A549 (cell line): ENCODE measurements around the gene REEP6. TPM values are rescaled to one million over a fixed set of nuclear protein-coding genes. Genes with fewer than 3 reads are reported as not detected.

Source experiments
- ATAC-seq, 2 experiments: fragments of 200-7000 bp in 1 of 2; fragments of >200 bp in 1 of 2; cut with Nextera tagmentation in 1 of 2; cut with Tn5 transposase in 1 of 2; 3 replicates each; pipeline versions ENCODE4 v1.8.0 to v1.9.1; 2018 to 2020; ENCODE audit warnings: mild to moderate bottlenecking in 1 of 2, moderate library complexity in 1 of 2
- CTCF ChIA-PET: fragments of 300-600 bp; sonication (Branson Sonifier 250); formaldehyde crosslinking; extraction: SDS; loops from one replicate; lab custom pipeline; 2021; ENCODE audit warnings: antibody characterized with exemption, inconsistent platforms; lab: Yijun Ruan, JAX
- POLR2A ChIA-PET: fragments of 350-600 bp; formaldehyde crosslinking; extraction: SDS; loops from one replicate; lab custom pipeline; 2021; ENCODE audit warnings: antibody characterized with exemption, inconsistent platforms; lab: Yijun Ruan, JAX
- DNase-seq, 2 experiments: peaks; one replicate each; pipeline versions ENCODE4 v3.0.0 to v3.0.0-alpha.2; 2011 to 2016; ENCODE audit warnings: low read depth in 1 of 2, low spot score in 1 of 2
- FAIRE-seq: peaks from 2 replicates; lab custom pipeline; 2011; peaks lifted over from hg19 to GRCh38; lab: Jason Lieb, UNC
- H3K27ac ChIP-seq, 2 experiments: fragments of >200 bp; sonication (Bioruptor Twin); formaldehyde crosslinking; 3 replicates each; pipeline ENCODE4 v1.5.1; 2016 to 2017
- H3K4me1 ChIP-seq: fragments of >200 bp; sonication (Bioruptor Twin); formaldehyde crosslinking; 3 replicates; pipeline ENCODE4 v1.6.1; 2016
- H3K4me2 ChIP-seq: fragments of >200 bp; sonication (Bioruptor Twin); formaldehyde crosslinking; 3 replicates; pipeline ENCODE4 v1.6.1; 2016
- H3K4me3 ChIP-seq: fragments of >200 bp; sonication (Bioruptor Twin); formaldehyde crosslinking; 3 replicates; pipeline ENCODE4 v1.5.1; 2016
- H3K9me3 ChIP-seq: fragments of >200 bp; sonication (Bioruptor Twin); formaldehyde crosslinking; 3 replicates; pipeline ENCODE4 v1.6.1; 2016
- CBX8 ChIP-seq: fragments of 200-600 bp; sonication (generic); IDR thresholded peaks from 2 replicates; pipeline ENCODE4 v1.6.1; 2016
- CHD2 ChIP-seq: fragments of 150-350 bp; IDR thresholded peaks from 2 replicates; pipeline ENCODE4 v1.6.1; 2014; ENCODE audit warnings: low read length; ENCODE audit not compliant: partially characterized antibody
- CHD4 ChIP-seq: fragments of 200-600 bp; sonication (generic); IDR thresholded peaks from 2 replicates; pipeline ENCODE4 v1.6.1; 2016; ENCODE audit warnings: antibody characterized with exemption, mild to moderate bottlenecking, borderline replicate concordance
- ESRRA ChIP-seq: fragments of 150-350 bp; IDR thresholded peaks from 2 replicates; pipeline ENCODE4 v1.6.1; 2014; ENCODE audit warnings: mild to moderate bottlenecking, low read length, borderline replicate concordance
- FOSB ChIP-seq: fragments of 250-450 bp; sonication (Bioruptor Pico); IDR thresholded peaks from 2 replicates; pipeline ENCODE4 v1.5.0; 2020; ENCODE audit warnings: mild to moderate bottlenecking, moderate library complexity
- FOSL2 ChIP-seq, 2 experiments: fragments of 450-650 bp in 1 of 2; fragments of >200 bp in 1 of 2; sonication (Bioruptor Twin) in 1 of 2; formaldehyde crosslinking; IDR thresholded peaks; 2 replicates each; pipeline versions ENCODE4 v1.5.0 to v1.6.1; 2016 to 2020; ENCODE audit warnings: mild to moderate bottlenecking in 1 of 2, moderate library complexity in 1 of 2
- GATA3 ChIP-seq: IDR thresholded peaks from 2 replicates; pipeline ENCODE4 v1.6.1; 2012; ENCODE audit warnings: borderline replicate concordance
- HOXB13 ChIP-seq: fragments of 250-450 bp; sonication (Bioruptor Pico); IDR thresholded peaks from 2 replicates; pipeline ENCODE4 v1.5.0; 2020; ENCODE audit warnings: low read depth, mild to moderate bottlenecking, moderate library complexity
- JUN ChIP-seq, 2 experiments: fragments of >200 bp; sonication (Bioruptor Twin); formaldehyde crosslinking; IDR thresholded peaks; 2 replicates in 1 of 2; 3 replicates in 1 of 2; pipeline ENCODE4 v1.6.1; 2016 to 2017
- JUNB ChIP-seq: fragments of >200 bp; sonication (Bioruptor Twin); formaldehyde crosslinking; IDR thresholded peaks from 2 replicates; pipeline ENCODE4 v1.6.1; 2016
- KDM1A ChIP-seq: fragments of 200-600 bp; sonication (generic); IDR thresholded peaks from 2 replicates; pipeline ENCODE4 v1.6.1; 2016; ENCODE audit warnings: low read depth, mild to moderate bottlenecking
- KDM5A ChIP-seq: fragments of 200-600 bp; sonication (generic); IDR thresholded peaks from 2 replicates; pipeline ENCODE4 v1.6.1; 2016; ENCODE audit warnings: antibody characterized with exemption, mild to moderate bottlenecking
- MAFK ChIP-seq: fragments of 450-650 bp; IDR thresholded peaks from 2 replicates; pipeline ENCODE4 v1.6.1; 2014; ENCODE audit not compliant: partially characterized antibody
- MYC ChIP-seq: IDR thresholded peaks from 2 replicates; pipeline ENCODE4 v1.6.1; 2012; ENCODE audit warnings: mild to moderate bottlenecking, inconsistent platforms, low read length, improper control_type of control experiment, borderline replicate concordance
- NR3C1 ChIP-seq: fragments of >200 bp; sonication (Bioruptor Twin); formaldehyde crosslinking; IDR thresholded peaks from 3 replicates; pipeline ENCODE4 v1.6.1; 2017
- PHF8 ChIP-seq: fragments of 200-600 bp; sonication (generic); IDR thresholded peaks from 2 replicates; pipeline ENCODE4 v1.6.1; 2016; ENCODE audit warnings: low read depth, mild to moderate bottlenecking, antibody characterized with exemption, moderate library complexity, borderline replicate concordance
- RAD21 ChIP-seq, 2 experiments: fragments of >200 bp in 1 of 2; sonication (Bioruptor Twin) in 1 of 2; formaldehyde crosslinking in 1 of 2; IDR thresholded peaks in 1 of 2; conservative IDR thresholded peaks in 1 of 2; 2 replicates in 1 of 2; 3 replicates in 1 of 2; pipeline ENCODE4 v1.6.1; 2012 to 2018; ENCODE audit warnings: inconsistent platforms in 1 of 2
- RNF2 ChIP-seq: fragments of 200-600 bp; sonication (generic); IDR thresholded peaks from 2 replicates; pipeline ENCODE4 v1.6.1; 2016; ENCODE audit warnings: low read depth, mild to moderate bottlenecking, antibody characterized with exemption, moderate library complexity, borderline replicate concordance
- ZSCAN20 ChIP-seq: fragments of 250-450 bp; sonication (Bioruptor Pico); IDR thresholded peaks from 2 replicates; pipeline ENCODE4 v1.8.0; 2022; ENCODE audit warnings: mild to moderate bottlenecking, moderate library complexity
- WGBS: methylation state at CpG from one replicate; pipeline ENCODE4 v1.1.6; 2017; ENCODE audit errors: missing lambda C conversion rate; 5-methylcytosine and 5-hydroxymethylcytosine counted together
- polyA plus RNA-seq, 4 experiments: library from polyadenylated mRNA; depleted of rRNA in 3 of 4; stranded (reverse); fragments of >200 nt; fragmentation: RNase III in 1 of 4; extraction: RNeasy Plus Mini Kit Qiagen cat#74134 plus additional on column Dnase treatment in 1 of 4; gene quantifications; 2 replicates in 3 of 4; 3 replicates in 1 of 4; pipeline ENCODE4 v1.2.3, GENCODE V29; 2011 to 2017
- TF ChIP-seq, protein P1 (sequence below): fragments of >200 bp; sonication (Bioruptor Twin); formaldehyde crosslinking; IDR thresholded peaks from 3 replicates; pipeline ENCODE4 v1.6.1; 2016
- TF ChIP-seq, protein P2 (sequence below): fragments of >200 bp; sonication (Bioruptor Twin); formaldehyde crosslinking; IDR thresholded peaks from 3 replicates; pipeline ENCODE4 v1.5.1; 2016
- TF ChIP-seq, protein P3 (sequence below): IDR thresholded peaks from 2 replicates; pipeline ENCODE4 v1.6.1; 2012
- TF ChIP-seq, protein P4 (sequence below): IDR thresholded peaks from 2 replicates; pipeline ENCODE4 v1.6.1; 2012
- TF ChIP-seq, protein P5 (sequence below): fragments of 250-450 bp; sonication (Bioruptor Pico); IDR thresholded peaks from 2 replicates; pipeline ENCODE4 v1.5.0; 2020; ENCODE audit warnings: low read depth, mild to moderate bottlenecking, moderate library complexity

REEP6 gene
- polyA plus RNA-seq, 2 of the 4 experiments (the other 2 are of a cell fraction) = 1.8 to 4.8 TPM

DNA sequence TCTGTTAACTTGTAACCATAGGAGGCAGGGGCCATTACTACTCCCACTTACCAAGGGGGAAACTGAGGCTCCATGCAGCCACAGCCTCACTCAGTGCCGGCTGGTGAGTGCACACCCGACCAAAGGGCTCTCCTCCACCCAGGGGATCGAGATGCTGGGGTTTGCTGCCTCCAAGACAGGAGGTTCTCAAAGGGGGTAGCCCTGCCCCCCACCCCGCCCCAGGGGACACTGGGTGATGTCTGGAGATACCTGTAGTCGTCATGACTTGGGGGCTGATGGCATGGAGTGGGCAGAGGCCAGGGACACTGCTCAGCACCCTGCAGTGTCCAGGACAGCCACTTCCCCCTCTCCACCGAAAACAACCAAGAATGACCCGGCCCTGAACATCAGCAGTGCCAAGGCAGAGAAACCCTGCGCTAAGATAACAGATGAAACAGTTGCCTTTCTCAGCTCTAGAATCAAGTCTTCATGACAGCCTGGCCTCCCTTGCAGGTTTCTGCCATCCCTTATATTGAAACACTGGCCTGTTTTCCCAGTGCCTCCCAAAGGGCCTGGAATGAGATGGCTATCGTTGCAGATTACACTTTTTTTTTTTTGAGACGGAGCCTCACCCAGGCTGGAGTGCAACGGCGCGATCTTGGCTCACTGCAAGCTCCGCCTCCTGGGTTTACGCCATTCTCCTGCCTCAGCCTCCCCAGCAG is 3.3 kb downstream of the REEP6 start:
- H3K9me3 ChIP-seq = no peaks in the 10 kb centered on the region
- FAIRE-seq = no peak
- ChIA-PET CTCF (interaction anchor here (2.4 kb wide), 1 partner anchor 9 kb away, joined by 7 read pairs; no protein-coding TSS in a partner anchor), POLR2A (interaction anchor here (0.6 kb wide), 1 partner anchor 34 kb away, joined by 3 read pairs; no protein-coding TSS in a partner anchor)
- no peak overlapping the region for H3K27ac ChIP-seq
- 61% methylated on average over 13 of the region's 15 CpGs for WGBS
- no peak overlapping the region for H3K4me3 ChIP-seq
- DNase-seq = no peak
- no peak for ATAC-seq
- TF ChIP-seq FOSB (no peak), CBX8 (no peak), NR3C1 (no peak), HOXB13 (CRISPR knock-in tag) (no peak), KDM5A (no peak), CHD4 (no peak), JUN (IDR thresholded peaks at IDR 0.05) (no peak), RAD21 (conservative IDR thresholded peaks at IDR 0.05 in 1 of 2, IDR thresholded peaks at IDR 0.05 in 1 of 2) (no peak), ESRRA (no peak), ZSCAN20 (CRISPR knock-in tag) (no peak), FOSL2 (IDR thresholded peaks at IDR 0.05) (no peak), FOSL2 (CRISPR knock-in tag; IDR thresholded peaks at IDR 0.05) (no peak), CHD2 (no peak), MYC (no peak)
- TF ChIP-seq, protein P1, sequence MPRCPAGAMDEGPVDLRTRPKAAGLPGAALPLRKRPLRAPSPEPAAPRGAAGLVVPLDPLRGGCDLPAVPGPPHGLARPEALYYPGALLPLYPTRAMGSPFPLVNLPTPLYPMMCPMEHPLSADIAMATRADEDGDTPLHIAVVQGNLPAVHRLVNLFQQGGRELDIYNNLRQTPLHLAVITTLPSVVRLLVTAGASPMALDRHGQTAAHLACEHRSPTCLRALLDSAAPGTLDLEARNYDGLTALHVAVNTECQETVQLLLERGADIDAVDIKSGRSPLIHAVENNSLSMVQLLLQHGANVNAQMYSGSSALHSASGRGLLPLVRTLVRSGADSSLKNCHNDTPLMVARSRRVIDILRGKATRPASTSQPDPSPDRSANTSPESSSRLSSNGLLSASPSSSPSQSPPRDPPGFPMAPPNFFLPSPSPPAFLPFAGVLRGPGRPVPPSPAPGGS = no peak
- TF ChIP-seq, protein P2, sequence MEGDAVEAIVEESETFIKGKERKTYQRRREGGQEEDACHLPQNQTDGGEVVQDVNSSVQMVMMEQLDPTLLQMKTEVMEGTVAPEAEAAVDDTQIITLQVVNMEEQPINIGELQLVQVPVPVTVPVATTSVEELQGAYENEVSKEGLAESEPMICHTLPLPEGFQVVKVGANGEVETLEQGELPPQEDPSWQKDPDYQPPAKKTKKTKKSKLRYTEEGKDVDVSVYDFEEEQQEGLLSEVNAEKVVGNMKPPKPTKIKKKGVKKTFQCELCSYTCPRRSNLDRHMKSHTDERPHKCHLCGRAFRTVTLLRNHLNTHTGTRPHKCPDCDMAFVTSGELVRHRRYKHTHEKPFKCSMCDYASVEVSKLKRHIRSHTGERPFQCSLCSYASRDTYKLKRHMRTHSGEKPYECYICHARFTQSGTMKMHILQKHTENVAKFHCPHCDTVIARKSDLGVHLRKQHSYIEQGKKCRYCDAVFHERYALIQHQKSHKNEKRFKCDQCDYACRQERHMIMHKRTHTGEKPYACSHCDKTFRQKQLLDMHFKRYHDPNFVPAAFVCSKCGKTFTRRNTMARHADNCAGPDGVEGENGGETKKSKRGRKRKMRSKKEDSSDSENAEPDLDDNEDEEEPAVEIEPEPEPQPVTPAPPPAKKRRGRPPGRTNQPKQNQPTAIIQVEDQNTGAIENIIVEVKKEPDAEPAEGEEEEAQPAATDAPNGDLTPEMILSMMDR = no peak
- TF ChIP-seq, all 56 proteins: peak for 0
- Histone ChIP-seq H3K4me2 (no peak overlapping the region), H3K4me1 (peaks cover 18% of the 10 kb centered on the region; the same call in 2 of the 3 replicates)

DNA sequence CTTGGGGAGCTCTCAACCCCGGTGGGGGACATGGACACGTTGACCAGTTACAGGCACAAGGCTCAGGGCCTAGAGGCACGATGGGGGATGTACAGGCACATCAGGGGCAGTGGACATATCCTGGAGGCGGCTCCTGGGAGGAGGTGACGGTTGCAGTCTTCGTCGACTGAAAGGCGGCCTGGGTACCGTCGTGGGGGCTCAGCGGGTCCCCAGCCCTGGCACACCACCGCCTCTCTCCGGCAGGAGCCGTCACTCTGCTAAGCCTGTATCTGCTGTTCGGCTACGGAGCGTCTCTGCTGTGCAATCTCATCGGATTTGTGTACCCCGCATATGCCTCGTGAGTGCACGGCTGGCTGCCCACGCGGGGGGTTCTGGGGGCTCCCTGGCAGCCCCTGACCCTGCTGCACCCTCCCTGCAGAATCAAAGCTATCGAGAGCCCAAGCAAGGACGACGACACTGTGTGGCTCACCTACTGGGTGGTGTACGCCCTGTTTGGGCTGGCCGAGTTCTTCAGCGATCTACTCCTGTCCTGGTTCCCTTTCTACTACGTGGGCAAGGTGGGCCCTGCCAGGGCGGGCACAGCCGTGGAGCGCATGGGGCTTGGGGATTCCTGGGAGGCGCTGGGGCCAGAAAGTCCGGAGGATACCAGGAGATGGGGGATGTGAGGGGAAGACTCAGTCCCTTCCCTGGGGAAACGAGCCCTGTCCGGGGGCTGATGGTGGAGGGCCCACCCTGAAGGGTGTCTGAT is 4.2 kb downstream of the REEP6 start:
- H3K4me1 ChIP-seq = peaks cover 15% of the 10 kb centered on the region; the same call in 1 of the 3 replicates
- CTCF ChIA-PET = interaction anchor here (2.4 kb wide), 1 partner anchor 8 kb away, joined by 7 read pairs; no protein-coding TSS in a partner anchor
- no peak overlapping the region for H3K4me2 ChIP-seq
- FAIRE-seq = no peak
- no peak overlapping the region for H3K27ac ChIP-seq
- no peak for ATAC-seq
- WGBS = 75% methylated on average over 26 of the region's 37 CpGs
- H3K4me3 ChIP-seq = no peak overlapping the region
- POLR2A ChIA-PET = interaction anchor here (0.6 kb wide), 1 partner anchor 35 kb away, joined by 3 read pairs; no protein-coding TSS in a partner anchor
- no peaks in the 10 kb centered on the region for H3K9me3 ChIP-seq
- no peak for DNase-seq
- TF ChIP-seq ESRRA = no peak
- TF ChIP-seq PHF8 = no peak
- no peak for TF ChIP-seq KDM1A
- TF ChIP-seq, protein P2 = no peak
- no peak for TF ChIP-seq MAFK
- TF ChIP-seq RNF2 = no peak
- no peak for TF ChIP-seq GATA3
- TF ChIP-seq, protein P3, sequence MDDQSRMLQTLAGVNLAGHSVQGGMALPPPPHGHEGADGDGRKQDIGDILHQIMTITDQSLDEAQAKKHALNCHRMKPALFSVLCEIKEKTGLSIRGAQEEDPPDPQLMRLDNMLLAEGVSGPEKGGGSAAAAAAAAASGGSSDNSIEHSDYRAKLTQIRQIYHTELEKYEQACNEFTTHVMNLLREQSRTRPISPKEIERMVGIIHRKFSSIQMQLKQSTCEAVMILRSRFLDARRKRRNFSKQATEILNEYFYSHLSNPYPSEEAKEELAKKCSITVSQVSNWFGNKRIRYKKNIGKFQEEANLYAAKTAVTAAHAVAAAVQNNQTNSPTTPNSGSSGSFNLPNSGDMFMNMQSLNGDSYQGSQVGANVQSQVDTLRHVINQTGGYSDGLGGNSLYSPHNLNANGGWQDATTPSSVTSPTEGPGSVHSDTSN = no peak
- TF ChIP-seq, protein P4, sequence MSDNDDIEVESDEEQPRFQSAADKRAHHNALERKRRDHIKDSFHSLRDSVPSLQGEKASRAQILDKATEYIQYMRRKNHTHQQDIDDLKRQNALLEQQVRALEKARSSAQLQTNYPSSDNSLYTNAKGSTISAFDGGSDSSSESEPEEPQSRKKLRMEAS = no peak
- no peak for TF ChIP-seq KDM5A
- TF ChIP-seq, protein P5, sequence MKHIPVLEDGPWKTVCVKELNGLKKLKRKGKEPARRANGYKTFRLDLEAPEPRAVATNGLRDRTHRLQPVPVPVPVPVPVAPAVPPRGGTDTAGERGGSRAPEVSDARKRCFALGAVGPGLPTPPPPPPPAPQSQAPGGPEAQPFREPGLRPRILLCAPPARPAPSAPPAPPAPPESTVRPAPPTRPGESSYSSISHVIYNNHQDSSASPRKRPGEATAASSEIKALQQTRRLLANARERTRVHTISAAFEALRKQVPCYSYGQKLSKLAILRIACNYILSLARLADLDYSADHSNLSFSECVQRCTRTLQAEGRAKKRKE (CRISPR knock-in tag) = no peak
- TF ChIP-seq JUNB = no peak
